MM.1S (cell line): ENCODE measurements around the gene ST8SIA2.

Source experiments
- DNase-seq: peaks from one replicate; pipeline ENCODE4 v3.0.0-alpha.2; 2015
- H2AFZ ChIP-seq: fragments of 300-600 bp; sonication (generic); 2 replicates; pipeline ENCODE4 v1.6.0; 2016; ENCODE audit warnings: antibody characterized with exemption, low read length
- H3F3A ChIP-seq: fragments of 300-600 bp; sonication (generic); 2 replicates; pipeline ENCODE4 v1.6.1; 2016; ENCODE audit warnings: mild to moderate bottlenecking, antibody characterized with exemption, low read length, moderate library complexity, mixed read lengths; ENCODE audit not compliant: insufficient read depth
- H3K27ac ChIP-seq: fragments of 300-600 bp; sonication (generic); 2 replicates; pipeline ENCODE4 v1.5.1; 2016; ENCODE audit warnings: mild to moderate bottlenecking, low read length
- H3K27me3 ChIP-seq: fragments of 300-600 bp; sonication (generic); replicated peaks from 2 replicates; pipeline ENCODE4 v1.6.0; 2016; ENCODE audit warnings: low read length; ENCODE audit not compliant: insufficient read depth
- H3K36me3 ChIP-seq: fragments of 300-600 bp; sonication (generic); replicated peaks from 2 replicates; pipeline ENCODE4 v1.6.1; 2016; ENCODE audit warnings: mild to moderate bottlenecking, low read length, mixed read lengths; ENCODE audit not compliant: insufficient read depth
- H3K4me1 ChIP-seq: fragments of 300-600 bp; sonication (generic); 2 replicates; pipeline ENCODE4 v1.6.1; 2016; ENCODE audit warnings: low read length, mixed read lengths
- H3K4me2 ChIP-seq: fragments of 300-600 bp; sonication (generic); 2 replicates; pipeline ENCODE4 v1.6.0; 2016; ENCODE audit warnings: low read depth, low read length
- H3K4me3 ChIP-seq: fragments of 300-600 bp; sonication (generic); 2 replicates; pipeline ENCODE4 v1.5.1; 2016; ENCODE audit warnings: low read length, mixed read lengths
- H3K79me2 ChIP-seq: fragments of 300-600 bp; sonication (generic); 2 replicates; pipeline ENCODE4 v1.6.1; 2016; ENCODE audit warnings: mixed run types, low read length, mixed read lengths
- H3K9ac ChIP-seq: fragments of 300-600 bp; sonication (generic); 2 replicates; pipeline ENCODE4 v1.6.1; 2016; ENCODE audit warnings: low read length, mixed read lengths
- H3K9me2 ChIP-seq: fragments of 300-600 bp; sonication (generic); replicated peaks from 2 replicates; pipeline ENCODE4 v1.6.1; 2016; ENCODE audit warnings: mild to moderate bottlenecking, low read length, mixed read lengths; ENCODE audit not compliant: insufficient read depth
- H3K9me3 ChIP-seq: fragments of 300-600 bp; sonication (generic); replicated peaks from 2 replicates; pipeline ENCODE4 v1.6.1; 2016; ENCODE audit warnings: mild to moderate bottlenecking, low read length, mixed read lengths; ENCODE audit not compliant: insufficient read depth
- H4K20me1 ChIP-seq: fragments of 300-600 bp; sonication (generic); 2 replicates; pipeline ENCODE4 v1.6.1; 2016; ENCODE audit warnings: mild to moderate bottlenecking, low read length, moderate library complexity, mixed read lengths; ENCODE audit not compliant: insufficient read depth
- CTCF ChIP-seq: fragments of 300-600 bp; sonication (generic); IDR thresholded peaks from 2 replicates; pipeline ENCODE4 v1.5.1; 2016; ENCODE audit warnings: antibody characterized with exemption, low read length, mixed read lengths
- EZH2 ChIP-seq: fragments of 300-600 bp; sonication (generic); optimal IDR thresholded peaks from 2 replicates; pipeline ENCODE3; 2017; ENCODE audit warnings: low read depth, mild to moderate bottlenecking, antibody characterized with exemption, low read length, mixed read lengths
- EZH2phosphoT487 ChIP-seq: fragments of 300-600 bp; sonication (generic); IDR thresholded peaks from 2 replicates; pipeline ENCODE4 v1.6.1; 2018; ENCODE audit warnings: antibody characterized with exemption, low read length

ST8SIA2 gene

DNA sequence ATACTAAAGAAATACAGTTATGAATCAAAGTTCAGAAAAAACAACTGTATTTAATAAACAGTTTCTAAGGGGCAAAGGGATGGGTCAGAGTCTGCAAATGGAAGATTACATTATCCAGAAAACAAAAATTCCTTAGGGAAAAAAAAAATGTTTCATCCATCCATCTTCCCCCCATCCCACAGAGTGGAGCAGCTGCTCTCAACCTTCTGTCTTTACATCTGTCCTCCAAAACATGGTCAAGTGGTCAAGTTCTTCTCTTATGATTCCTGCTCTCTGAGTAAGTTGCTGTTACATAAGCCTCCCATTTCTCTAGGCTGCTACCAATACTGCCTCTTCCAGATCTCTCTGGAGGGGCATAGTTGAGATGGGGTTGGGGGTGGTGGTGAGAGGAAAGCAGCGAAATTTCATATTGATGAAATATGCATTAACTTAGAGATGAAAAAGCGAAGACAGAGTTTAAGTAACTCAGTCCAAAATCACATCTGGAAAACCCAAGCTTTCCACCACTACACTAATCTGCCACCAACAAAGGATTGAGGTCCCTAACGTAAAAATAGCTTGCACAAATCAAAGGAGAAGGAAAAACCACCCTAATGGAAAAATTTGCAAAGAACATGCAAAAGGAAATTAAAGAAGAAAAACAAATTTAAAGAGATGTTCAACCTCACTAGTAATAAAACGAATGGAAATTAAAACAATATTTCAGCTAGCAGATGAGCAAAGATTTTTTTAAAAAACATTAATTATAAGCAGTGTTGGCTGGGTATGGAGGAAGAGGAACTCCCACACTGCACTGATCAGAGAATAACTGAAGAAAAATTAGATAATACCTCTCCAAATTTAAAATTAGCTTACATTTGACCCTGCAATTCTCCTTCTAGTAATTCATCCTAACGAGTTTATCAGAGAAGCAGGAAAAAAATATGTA lies 109.5 kb downstream of the ST8SIA2 start:
- no peak overlapping the region for H3K9ac ChIP-seq
- no peak overlapping the region for H2AFZ ChIP-seq
- 0 out of 2 replicates have a peak, but pooled peaks cover 3% of the 10 kb centered on the region for H3F3A ChIP-seq
- H3K79me2 ChIP-seq, result no peaks in the 10 kb centered on the region
- no peaks in the 10 kb centered on the region for H4K20me1 ChIP-seq
- H3K9me2 ChIP-seq, result no peaks in the 10 kb centered on the region
- 0 out of 2 replicates have a peak, but pooled peaks cover 4% of the 10 kb centered on the region for H3K4me1 ChIP-seq
- H3K36me3 ChIP-seq, result no peaks in the 10 kb centered on the region
- TF ChIP-seq EZH2phosphoT487 (no peak), EZH2 (no peak), CTCF (no peak)
- no peak overlapping the region for H3K27ac ChIP-seq
- H3K4me2 ChIP-seq, result no peak overlapping the region
- DNase-seq, result no peak
- no peaks in the 10 kb centered on the region for H3K27me3 ChIP-seq
- H3K4me3 ChIP-seq, result no peak overlapping the region
- H3K9me3 ChIP-seq, result no peaks in the 10 kb centered on the region

- DNase-seq, result no peak
- Histone ChIP-seq H3K9ac (no peak overlapping the region), H3F3A (0 out of 2 replicates have a peak, but pooled peaks cover 3% of the 10 kb centered on the region), H3K4me1 (0 out of 2 replicates have a peak, but pooled peaks cover 4% of the 10 kb centered on the region), H3K9me3 (no peaks in the 10 kb centered on the region), H2AFZ (no peak overlapping the region), H3K79me2 (no peaks in the 10 kb centered on the region), H3K36me3 (no peaks in the 10 kb centered on the region), H3K4me3 (no peak overlapping the region), H3K27me3 (no peaks in the 10 kb centered on the region), H3K27ac (no peak overlapping the region), H3K4me2 (no peak overlapping the region), H3K9me2 (no peaks in the 10 kb centered on the region), H4K20me1 (no peaks in the 10 kb centered on the region)
- TF ChIP-seq EZH2phosphoT487 (no peak), EZH2 (no peak), CTCF (no peak)
These were observed 110.2 kb downstream of the ST8SIA2 start for GRCh38 chr15:92503889-92504288.

DNA sequence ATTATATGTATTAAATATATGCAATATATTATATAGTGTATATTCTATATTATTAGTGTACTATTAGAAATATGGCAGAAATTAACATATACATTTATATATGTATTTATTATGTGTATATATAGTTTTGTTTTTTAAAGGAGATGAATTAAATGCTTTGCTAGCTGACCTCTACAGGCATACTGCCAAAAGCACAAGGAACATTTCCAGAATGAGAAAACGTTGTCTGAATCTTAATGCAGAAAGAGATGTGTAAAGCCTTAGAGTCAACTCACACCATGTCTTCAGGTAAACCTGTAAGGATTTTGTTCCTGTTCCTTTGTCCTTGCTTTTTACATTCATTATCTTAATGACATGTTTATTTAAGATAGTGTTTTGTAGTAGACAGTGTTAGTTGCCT lies 111.9 kb downstream of the ST8SIA2 start:
- no peak overlapping the region for H3K27ac ChIP-seq
- no peak overlapping the region for H2AFZ ChIP-seq
- 0 out of 2 replicates have a peak, but pooled peaks cover 4% of the 10 kb centered on the region for H3K4me1 ChIP-seq
- no peak overlapping the region for H3K4me3 ChIP-seq
- no peaks in the 10 kb centered on the region for H3K36me3 ChIP-seq
- no peaks in the 10 kb centered on the region for H4K20me1 ChIP-seq
- DNase-seq, result no peak
- TF ChIP-seq CTCF, result no peak
- TF ChIP-seq EZH2phosphoT487, result no peak
- TF ChIP-seq EZH2, result no peak
- H3K9ac ChIP-seq, result no peak overlapping the region
- H3K79me2 ChIP-seq, result no peaks in the 10 kb centered on the region
- 0 out of 2 replicates have a peak, but pooled peaks cover 3% of the 10 kb centered on the region for H3F3A ChIP-seq
- H3K9me2 ChIP-seq, result no peaks in the 10 kb centered on the region
- no peaks in the 10 kb centered on the region for H3K27me3 ChIP-seq
- H3K9me3 ChIP-seq, result no peaks in the 10 kb centered on the region
- no peak overlapping the region for H3K4me2 ChIP-seq
